Adrenal gland (tissue), 12 donors: ENCODE measurements around the gene GALR3. TPM values are rescaled to one million over a fixed set of nuclear protein-coding genes. Genes with fewer than 3 reads are reported as not detected.

ENCODE experiments used
- DNase-seq, 7 donors: peaks; one replicate each; pipeline ENCODE4 v3.0.0-alpha.2; 2019 to 2020
- H3K27ac ChIP-seq, 5 donors: fragments of 200-600 bp; sonication (generic) in 4 of 5; 1 replicate in 3 of 5; 2 replicates in 2 of 5; pipeline versions ENCODE4 v1.5.1 to v1.8.0; 2016 to 2020; ENCODE audit warnings: mild to moderate bottlenecking in 1 of 5
- H3K27me3 ChIP-seq: fragments of 200-600 bp; 2 replicates; pipeline ENCODE4 v1.8.0; 2021
- H3K36me3 ChIP-seq, 2 donors: fragments of 200-600 bp; replicated peaks in 1 of 2; 1 replicate in 1 of 2; 2 replicates in 1 of 2; pipeline versions ENCODE4 v1.5.1 to v1.8.0; 2018 to 2022
- H3K4me1 ChIP-seq, 2 donors: fragments of 200-600 bp; replicated peaks in 1 of 2; 1 replicate in 1 of 2; 2 replicates in 1 of 2; pipeline versions ENCODE4 v1.5.1 to v1.8.0; 2018 to 2021
- H3K4me3 ChIP-seq, 4 donors: fragments of 200-600 bp; sonication (generic) in 3 of 4; one replicate each; pipeline ENCODE4 v1.5.1; 2016 to 2018
- H3K9me3 ChIP-seq, 3 donors: fragments of 200-600 bp; sonication (generic) in 1 of 3; replicated peaks in 1 of 3; 1 replicate in 2 of 3; 2 replicates in 1 of 3; pipeline versions ENCODE4 v1.5.1 to v1.8.0; 2016 to 2021
- CTCF ChIP-seq, 6 experiments: fragments of 450-650 bp in 4 of 6; fragments of 200-600 bp in 2 of 6; sonication (generic) in 1 of 6; IDR thresholded peaks; 1 replicate in 5 of 6; 2 replicates in 1 of 6; pipeline versions ENCODE4 v1.5.1 to v1.8.0; 2016 to 2021; ENCODE audit warnings: antibody characterized with exemption in 6 of 6, mild to moderate bottlenecking in 2 of 6, moderate library complexity in 1 of 6
- POLR2A ChIP-seq, 2 donors: fragments of 450-650 bp; IDR thresholded peaks; one replicate each; pipeline ENCODE4 v1.6.1; 2017; ENCODE audit warnings: antibody characterized with exemption in 2 of 2, mild to moderate bottlenecking in 2 of 2, moderate library complexity in 1 of 2
- WGBS, 4 donors: extraction: QIAGEN DNeasy Blood & Tissue Kit in 2 of 4; methylation state at CpG; one replicate each; pipeline versions ENCODE4 v1.1.5 to v1.1.7; 2013 to 2017; 5-methylcytosine and 5-hydroxymethylcytosine counted together
- intact Hi-C, 2 donors: fragments of 100-400 bp; cut with DNase I; formaldehyde crosslinking; loops; one replicate each; pipeline versions ENCODE4 v1.14.1 to v1.15.0; 2022 to 2023
- polyA plus RNA-seq, 3 donors: library from polyadenylated mRNA; stranded (reverse); fragments of 200-250 nt in 2 of 3; fragments of 350-450 nt in 1 of 3; fragmentation: Illumina TruSeq in 1 of 3; extraction: RNeasy Lipid Tissue Mini Kit (QIAGEN cat#74804) in 1 of 3; gene quantifications; one replicate each; pipeline ENCODE4 v1.2.3, GENCODE V29; 2013 to 2014
- total RNA-seq, 9 donors: library from RNA; depleted of rRNA in 4 of 9; stranded (reverse); fragments of >200 nt in 4 of 9; fragments of 120-200 nt in 1 of 9; fragmentation: NEBNext Ultra II Directional in 1 of 9; extraction: Animal tissue kit (Norgen Biotek cat#: 25700) in 1 of 9; gene quantifications; one replicate each; pipeline versions ENCODE4 v1.1.0 to v1.2.4, GENCODE V29; 2013 to 2023
- donor health status: healthy with polysubstance abuse.
- donor health status: Bipolar disorder and iron deficiency.
- donor health status: DM: yes; HTN: yes; CAD: no.
- donor health status: DM: no; HTN: no; CAD: no.
- donor health status: DM: no; HTN: no; CAD: no.
- donor health status: DM: yes; HTN: yes; CAD: no.

GALR3 gene
- total and polyA plus RNA-seq, 12 donors = 0.19 to 0.33 TPM; not detected in 10

- peak within 1 kb of the TSS; percentile 0 to 85 (median 74) for H3K4me3 ChIP-seq
- 1% methylated on average over 15 to 49 of the region's 49 CpGs for WGBS, 4 donors
- peaks cover 17 to 22% of the 10 kb centered on the region in 2 donors for H3K4me1 ChIP-seq
- H3K27me3 ChIP-seq = no peaks in the 10 kb centered on the region
- intact Hi-C loops = no loop called here
- peaks cover 0 to 26% of the 10 kb centered on the region in 2 donors for H3K36me3 ChIP-seq
- H3K9me3 ChIP-seq = no peaks in the 10 kb centered on the region
- peak; percentile 87 to 93 (median 91) for DNase-seq
- peak; percentile 73 to 84 for TF ChIP-seq POLR2A (IDR thresholded peaks at IDR 0.05)
- no peak for TF ChIP-seq CTCF (IDR thresholded peaks at IDR 0.05)
- H3K27ac ChIP-seq = peak within 1 kb of the TSS; percentile 64 to 96 (median 78)
These were observed 26.0 kb downstream of the GALR3 start, which contains the start of gene EIF3L for GRCh38 chr22:37849089-37849751. EIF3L (plus strand) TSS chr22:37849419; CDS start chr22:37849450, 31 bp downstream.

GRCh38 chr22:37850801-37851200 lies 27.6 kb downstream of the GALR3 start:
- Histone ChIP-seq H3K9me3 (no peaks in the 10 kb centered on the region), H3K4me3 (no peak overlapping the region), H3K27ac (no peak overlapping the region), H3K36me3 (peaks cover 0 to 42% of the 10 kb centered on the region in 2 donors), H3K4me1 (peaks cover 21 to 30% of the 10 kb centered on the region in 2 donors), H3K27me3 (no peaks in the 10 kb centered on the region)
- no peak for DNase-seq
- WGBS, 4 donors = 78 to 84% (median 83%) methylated on average over 4 of the region's 4 CpGs
- TF ChIP-seq POLR2A (IDR thresholded peaks at IDR 0.05) (no peak), CTCF (IDR thresholded peaks at IDR 0.05) (no peak)
- intact Hi-C loops = no loop called here

- H3K9me3 ChIP-seq = no peaks in the 10 kb centered on the region
- intact Hi-C loops = no loop called here
- 75 to 80% (median 78%) methylated on average over 5 of the region's 5 CpGs for WGBS, 4 donors
- peaks cover 21 to 30% of the 10 kb centered on the region in 2 donors for H3K4me1 ChIP-seq
- no peak for DNase-seq
- H3K27me3 ChIP-seq = no peaks in the 10 kb centered on the region
- no peak overlapping the region for H3K4me3 ChIP-seq
- H3K27ac ChIP-seq = no peak overlapping the region
- peaks cover 0 to 58% of the 10 kb centered on the region in 2 donors for H3K36me3 ChIP-seq
- TF ChIP-seq CTCF (IDR thresholded peaks at IDR 0.05) (no peak), POLR2A (IDR thresholded peaks at IDR 0.05) (no peak)
These were observed 29.2 kb downstream of the GALR3 start for GRCh38 chr22:37852418-37852817.

- peaks cover 0 to 83% of the 10 kb centered on the region in 2 donors for H3K36me3 ChIP-seq
- H3K4me3 ChIP-seq = no peak overlapping the region
- whole genome bisulfite sequencing, 4 donors = 16 to 42% (median 35%) methylated on average over 2 of the region's 2 CpGs
- H3K27me3 ChIP-seq = no peaks in the 10 kb centered on the region
- DNase-seq = no peak
- TF ChIP-seq POLR2A (IDR thresholded peaks at IDR 0.05) = no peak
- TF ChIP-seq CTCF (IDR thresholded peaks at IDR 0.05) = no peak
- peaks cover 12 to 20% of the 10 kb centered on the region in 2 donors for H3K4me1 ChIP-seq
- H3K9me3 ChIP-seq = no peaks in the 10 kb centered on the region
- intact Hi-C loops = no loop called here
- no peak overlapping the region for H3K27ac ChIP-seq
These were observed 31.8 kb downstream of the GALR3 start for GRCh38 chr22:37854946-37855345.
